Central memory CD8-positive, alpha-beta T cell (primary cell): ENCODE results near the gene HSD17B12.

ENCODE experiments used
- ATAC-seq: fragments of 150-1000 bp; cut with Tn5 transposase; replicated peaks from 2 replicates; pipeline ENCODE4 v1.10.0; 2022; ENCODE audit warnings: mild to moderate bottlenecking, moderate FRiP score, moderate number of reproducible peaks; ENCODE audit not compliant: poor library complexity, severe bottlenecking; ENCODE audit errors: extremely low read depth
- DNase-seq, 2 donors: peaks; one replicate each; pipeline ENCODE4 v3.0.0; 2021; ENCODE audit warnings: low spot score in 2 of 2
- H3K27ac Mint-ChIP-seq: one replicate; pipeline ENCODE4 v1.8.0; 2022; ENCODE audit warnings: low read depth, mild to moderate bottlenecking, moderate library complexity, mixed read lengths
- H3K27me3 Mint-ChIP-seq: one replicate; pipeline ENCODE4 v1.8.0; 2022; ENCODE audit warnings: mixed read lengths
- H3K36me3 Mint-ChIP-seq: one replicate; pipeline ENCODE4 v1.8.0; 2022; ENCODE audit warnings: mild to moderate bottlenecking, moderate library complexity, mixed read lengths; ENCODE audit not compliant: insufficient read depth
- H3K4me1 Mint-ChIP-seq: one replicate; pipeline ENCODE4 v1.8.0; 2022; ENCODE audit warnings: mixed read lengths
- H3K4me3 Mint-ChIP-seq: one replicate; pipeline ENCODE4 v1.8.0; 2022; ENCODE audit warnings: mild to moderate bottlenecking, moderate library complexity, mixed read lengths
- H3K9me3 Mint-ChIP-seq: one replicate; pipeline ENCODE4 v1.8.0; 2022; ENCODE audit warnings: mixed read lengths

HSD17B12 gene

GRCh38 chr11:43732225-43732624 is 51.7 kb downstream of the HSD17B12 start:
- H3K4me1 Mint-ChIP-seq: peaks cover 9% of the 10 kb centered on the region
- H3K27ac Mint-ChIP-seq: no peak overlapping the region

DNA sequence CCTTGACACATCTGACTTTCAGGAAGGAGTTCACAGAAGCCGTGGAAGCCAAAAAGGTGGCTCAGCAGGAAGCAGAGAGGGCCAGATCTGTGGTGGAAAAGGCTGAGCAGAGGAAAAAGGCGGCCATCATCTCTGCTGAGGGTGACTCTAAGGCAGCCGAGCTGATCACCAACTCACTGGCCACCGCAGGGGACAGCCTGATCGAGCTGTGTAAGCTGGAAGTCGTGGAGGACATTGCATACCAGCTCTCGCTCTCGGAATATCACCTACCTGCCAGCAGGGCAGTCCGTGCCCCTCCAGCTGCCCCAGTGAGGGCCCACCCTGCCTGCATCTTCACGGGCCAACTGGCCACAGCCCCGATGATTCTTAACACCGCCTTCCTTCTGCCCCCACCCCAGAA is 53.7 kb downstream of the HSD17B12 start:
- peaks cover 2% of the 10 kb centered on the region for H3K36me3 Mint-ChIP-seq
- H3K4me1 Mint-ChIP-seq: peaks cover 9% of the 10 kb centered on the region
- no peak overlapping the region for H3K27ac Mint-ChIP-seq
- no peak for ATAC-seq
- DNase-seq: no peak
- H3K27me3 Mint-ChIP-seq: no peaks in the 10 kb centered on the region
- no peaks in the 10 kb centered on the region for H3K9me3 Mint-ChIP-seq
- H3K4me3 Mint-ChIP-seq: no peak overlapping the region

More at GRCh38 chr11:43732225-43732624, 51.7 kb downstream of the HSD17B12 start:
- H3K27me3 Mint-ChIP-seq: no peaks in the 10 kb centered on the region
- H3K4me3 Mint-ChIP-seq: no peak overlapping the region
- DNase-seq (no peak), ATAC-seq (no peak)
- peaks cover 2% of the 10 kb centered on the region for H3K36me3 Mint-ChIP-seq
- no peaks in the 10 kb centered on the region for H3K9me3 Mint-ChIP-seq

- H3K27ac Mint-ChIP-seq: no peak overlapping the region
- H3K9me3 Mint-ChIP-seq: no peaks in the 10 kb centered on the region
- no peak overlapping the region for H3K4me3 Mint-ChIP-seq
- H3K27me3 Mint-ChIP-seq: no peaks in the 10 kb centered on the region
- ATAC-seq (no peak), DNase-seq (no peak)
- peaks cover 2% of the 10 kb centered on the region for H3K36me3 Mint-ChIP-seq
- H3K4me1 Mint-ChIP-seq: peaks cover 14% of the 10 kb centered on the region
These were observed 54.6 kb downstream of the HSD17B12 start for GRCh38 chr11:43735115-43735514.

DNA sequence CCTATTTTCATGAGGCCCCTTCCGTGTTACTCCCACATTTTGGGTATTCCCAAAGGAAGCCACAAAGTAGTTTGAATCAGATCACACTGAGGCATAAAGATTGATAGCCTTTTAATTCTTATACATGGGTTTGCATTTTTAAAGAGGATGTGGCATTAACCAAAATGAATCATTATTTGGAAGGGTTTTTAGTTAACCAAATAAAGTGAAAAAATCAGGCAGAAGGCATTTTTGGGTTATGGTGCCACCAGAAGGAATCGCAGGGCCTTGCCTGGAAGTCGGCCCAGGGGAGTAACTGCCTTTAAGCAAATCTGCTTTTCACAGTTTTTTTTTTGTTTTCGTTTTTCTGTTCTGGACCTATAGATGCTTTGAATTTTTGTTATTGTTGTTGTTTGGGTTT is 55.4 kb downstream of the HSD17B12 start:
- H3K27me3 Mint-ChIP-seq: no peaks in the 10 kb centered on the region
- ATAC-seq (no peak), DNase-seq (no peak)
- no peak overlapping the region for H3K27ac Mint-ChIP-seq
- peaks cover 19% of the 10 kb centered on the region for H3K4me1 Mint-ChIP-seq
- H3K36me3 Mint-ChIP-seq: peaks cover 2% of the 10 kb centered on the region
- H3K4me3 Mint-ChIP-seq: no peak overlapping the region
- H3K9me3 Mint-ChIP-seq: no peaks in the 10 kb centered on the region

GRCh38 chr11:43736502-43737200 is 56.1 kb downstream of the HSD17B12 start:
- Mint-ChIP-seq H3K27me3 (no peaks in the 10 kb centered on the region), H3K27ac (no peak overlapping the region), H3K36me3 (peaks cover 2% of the 10 kb centered on the region), H3K9me3 (no peaks in the 10 kb centered on the region), H3K4me3 (no peak overlapping the region), H3K4me1 (peaks cover 19% of the 10 kb centered on the region)
- ATAC-seq (no peak), DNase-seq (no peak)

GRCh38 chr11:43737201-43737590 is 56.7 kb downstream of the HSD17B12 start:
- ATAC-seq: no peak
- no peak overlapping the region for H3K27ac Mint-ChIP-seq
- no peaks in the 10 kb centered on the region for H3K9me3 Mint-ChIP-seq
- no peak overlapping the region for H3K4me3 Mint-ChIP-seq
- H3K4me1 Mint-ChIP-seq: peaks cover 19% of the 10 kb centered on the region
- no peak for DNase-seq
- H3K27me3 Mint-ChIP-seq: no peaks in the 10 kb centered on the region
- H3K36me3 Mint-ChIP-seq: peaks cover 2% of the 10 kb centered on the region

DNA sequence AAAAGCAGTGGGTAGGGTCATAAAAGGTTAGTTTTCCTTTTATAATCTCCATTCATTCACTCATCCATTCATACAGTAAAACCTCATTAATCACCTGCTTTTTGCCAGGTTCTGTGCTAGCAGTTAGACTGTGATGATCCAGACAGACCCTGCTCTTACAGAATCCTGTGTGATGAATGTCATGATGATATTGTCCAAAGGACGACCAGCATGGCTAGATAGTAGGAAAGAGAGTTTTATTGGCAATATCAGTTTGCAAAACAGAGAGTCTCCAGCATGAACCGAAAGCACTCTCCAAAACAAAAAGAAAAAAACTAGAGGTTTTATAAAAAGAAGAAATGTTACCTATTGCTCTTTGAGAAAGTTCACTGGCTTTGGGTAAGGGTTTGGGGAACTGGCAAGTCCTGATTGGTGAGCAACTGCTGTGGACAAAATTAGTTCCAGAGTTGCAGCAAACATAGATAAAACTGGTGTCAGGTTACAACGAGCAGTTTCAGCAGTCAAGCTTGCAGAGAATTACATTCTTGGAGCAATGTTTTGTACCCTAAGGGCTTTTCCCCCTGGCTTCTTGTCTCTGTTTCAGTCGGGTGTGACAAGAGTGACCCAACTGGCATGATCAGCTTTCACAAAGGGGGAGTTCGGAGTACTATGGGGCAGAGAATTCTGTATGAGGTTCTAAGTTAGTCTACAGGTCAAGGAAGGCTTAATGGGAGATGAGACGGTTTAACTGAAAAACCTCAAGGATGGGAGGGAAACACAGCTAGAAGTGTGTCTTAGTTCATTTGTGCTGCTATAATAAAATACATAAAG is 58.3 kb downstream of the HSD17B12 start:
- no peak for DNase-seq
- H3K4me3 Mint-ChIP-seq: no peak overlapping the region
- peaks cover 3% of the 10 kb centered on the region for H3K9me3 Mint-ChIP-seq
- H3K4me1 Mint-ChIP-seq: peaks cover 19% of the 10 kb centered on the region
- no peak overlapping the region for H3K27ac Mint-ChIP-seq
- H3K36me3 Mint-ChIP-seq: no peaks in the 10 kb centered on the region
- no peak for ATAC-seq
- no peaks in the 10 kb centered on the region for H3K27me3 Mint-ChIP-seq

DNA sequence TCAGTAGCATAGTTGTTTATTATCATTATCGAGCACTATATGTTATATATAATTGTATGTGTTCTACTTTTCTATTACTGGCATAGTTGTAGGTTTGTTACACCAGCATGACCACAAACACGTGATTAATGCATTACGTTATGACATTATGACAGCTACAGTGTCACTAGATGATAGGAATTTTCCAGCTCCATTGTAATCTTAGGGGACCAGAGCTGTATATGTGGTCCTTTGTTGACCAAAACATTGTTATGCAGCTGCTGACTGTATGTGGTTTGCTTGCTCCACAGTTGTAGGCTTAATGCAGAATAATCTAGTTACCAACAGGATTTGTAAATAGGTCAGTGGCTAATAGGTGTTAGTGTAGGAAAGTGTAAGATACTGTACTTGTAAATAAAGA is 66.1 kb downstream of the HSD17B12 start:
- peaks cover 7% of the 10 kb centered on the region for H3K4me1 Mint-ChIP-seq
- H3K36me3 Mint-ChIP-seq: peaks cover 2% of the 10 kb centered on the region
- H3K27me3 Mint-ChIP-seq: no peaks in the 10 kb centered on the region
- ATAC-seq: no peak
- no peak overlapping the region for H3K4me3 Mint-ChIP-seq
- H3K27ac Mint-ChIP-seq: no peak overlapping the region
- H3K9me3 Mint-ChIP-seq: peaks cover 6% of the 10 kb centered on the region
- no peak for DNase-seq

GRCh38 chr11:43747130-43747802 is 66.7 kb downstream of the HSD17B12 start:
- Mint-ChIP-seq H3K4me1 (peaks cover 7% of the 10 kb centered on the region), H3K4me3 (no peak overlapping the region), H3K27me3 (no peaks in the 10 kb centered on the region), H3K9me3 (peaks cover 6% of the 10 kb centered on the region), H3K36me3 (peaks cover 2% of the 10 kb centered on the region), H3K27ac (no peak overlapping the region)
- DNase-seq (no peak), ATAC-seq (no peak)

- Mint-ChIP-seq H3K4me3 (no peak overlapping the region), H3K9me3 (peaks cover 6% of the 10 kb centered on the region), H3K4me1 (peaks cover 7% of the 10 kb centered on the region), H3K27me3 (no peaks in the 10 kb centered on the region), H3K27ac (no peak overlapping the region), H3K36me3 (peaks cover 2% of the 10 kb centered on the region)
- ATAC-seq (no peak), DNase-seq (no peak)
These were observed 67.6 kb downstream of the HSD17B12 start for GRCh38 chr11:43748095-43748494.

- Mint-ChIP-seq H3K9me3 (no peaks in the 10 kb centered on the region), H3K27me3 (no peaks in the 10 kb centered on the region), H3K4me3 (no peak overlapping the region), H3K27ac (no peak overlapping the region), H3K4me1 (peaks cover 7% of the 10 kb centered on the region), H3K36me3 (peaks cover 10% of the 10 kb centered on the region)
- ATAC-seq (no peak), DNase-seq (no peak)
These were observed 71.2 kb downstream of the HSD17B12 start for GRCh38 chr11:43751726-43752125.

- Mint-ChIP-seq H3K9me3 (no peaks in the 10 kb centered on the region), H3K4me3 (no peak overlapping the region), H3K4me1 (no peaks in the 10 kb centered on the region), H3K36me3 (peaks cover 10% of the 10 kb centered on the region), H3K27me3 (no peaks in the 10 kb centered on the region), H3K27ac (no peak overlapping the region)
- ATAC-seq: no peak
- no peak for DNase-seq
These were observed 76.0 kb downstream of the HSD17B12 start for GRCh38 chr11:43756575-43756974.

- DNase-seq (no peak), ATAC-seq (no peak)
- Mint-ChIP-seq H3K4me3 (no peak overlapping the region), H3K36me3 (peaks cover 10% of the 10 kb centered on the region), H3K9me3 (no peaks in the 10 kb centered on the region), H3K27ac (no peak overlapping the region), H3K27me3 (no peaks in the 10 kb centered on the region), H3K4me1 (no peaks in the 10 kb centered on the region)
These were observed 78.4 kb downstream of the HSD17B12 start for GRCh38 chr11:43758927-43759326.
